Thoracic aorta (tissue), 2 donors: ENCODE results near the gene STEAP1B. TPM values are rescaled to one million over a fixed set of nuclear protein-coding genes. Genes with fewer than 3 reads are reported as not detected.

Experiments used
- ATAC-seq: fragments of 150-250 bp; one replicate; pipeline ENCODE4 v1.8.0; 2017; ENCODE audit warnings: low read depth; ENCODE audit not compliant: insufficient number of reproducible peaks, low FRiP score
- DNase-seq: peaks from one replicate; pipeline ENCODE4 v3.0.0-alpha.2; 2020; ENCODE audit warnings: low spot score
- H3K27ac ChIP-seq, 2 donors: fragments of 200-600 bp; sonication (generic); 1 replicate in 1 of 2; 2 replicates in 1 of 2; pipeline ENCODE4 v1.5.1; 2016; ENCODE audit warnings: mild to moderate bottlenecking in 2 of 2, moderate library complexity in 2 of 2
- H3K27me3 ChIP-seq: fragments of 200-600 bp; sonication (generic); replicated peaks from 2 replicates; pipeline ENCODE4 v1.6.0; 2016; ENCODE audit warnings: mild to moderate bottlenecking; ENCODE audit not compliant: insufficient read depth
- H3K36me3 ChIP-seq: fragments of 200-600 bp; sonication (generic); one replicate; pipeline ENCODE4 v1.5.1; 2016
- H3K4me1 ChIP-seq, 2 donors: fragments of 200-600 bp; sonication (generic); 1 replicate in 1 of 2; 2 replicates in 1 of 2; pipeline versions ENCODE4 v1.5.1 to v1.6.0; 2016; ENCODE audit warnings: low read depth in 2 of 2, mild to moderate bottlenecking in 1 of 2; ENCODE audit not compliant: control insufficient read depth in 1 of 2
- H3K4me3 ChIP-seq: fragments of 200-600 bp; sonication (generic); 2 replicates; pipeline ENCODE4 v1.5.1; 2016; ENCODE audit warnings: mild to moderate bottlenecking
- H3K9me3 ChIP-seq: fragments of 200-600 bp; sonication (generic); 2 replicates; pipeline ENCODE4 v1.5.1; 2016
- CTCF ChIP-seq: fragments of 200-600 bp; sonication (generic); IDR thresholded peaks from one replicate; pipeline ENCODE4 v1.5.1; 2019; ENCODE audit warnings: antibody characterized with exemption
- total RNA-seq, 2 donors: library from RNA; depleted of rRNA; stranded (reverse); fragments of >200 nt; gene quantifications; one replicate each; pipeline versions ENCODE4 v1.1.0 to v1.2.3, GENCODE V29; 2016

The STEAP1B gene
- total RNA-seq, 2 donors from 2014 or later = 1.1 TPM; not detected in 1

- H3K4me1 ChIP-seq = peaks cover 3 to 12% of the 10 kb centered on the region in 2 donors
- H3K27me3 ChIP-seq = no peaks in the 10 kb centered on the region
- no peak for ATAC-seq
These were observed 77.0 kb downstream of the STEAP1B start for GRCh38 chr7:22422831-22423615.

GRCh38 chr7:22420973-22421635 is 78.9 kb downstream of the STEAP1B start:
- ATAC-seq (no peak), DNase-seq (no peak)
- no peak for TF ChIP-seq CTCF
- H3K27me3 ChIP-seq = no peaks in the 10 kb centered on the region
- H3K4me1 ChIP-seq = peaks cover 3 to 12% of the 10 kb centered on the region in 2 donors
- no peaks in the 10 kb centered on the region for H3K36me3 ChIP-seq
- no peaks in the 10 kb centered on the region for H3K9me3 ChIP-seq
- H3K27ac ChIP-seq = no peak overlapping the region
- H3K4me3 ChIP-seq = no peak overlapping the region

More at GRCh38 chr7:22422831-22423615, 77.0 kb downstream of the STEAP1B start:
- no peaks in the 10 kb centered on the region for H3K9me3 ChIP-seq
- TF ChIP-seq CTCF = no peak
- no peak overlapping the region for H3K27ac ChIP-seq
- no peaks in the 10 kb centered on the region for H3K36me3 ChIP-seq
- no peak overlapping the region for H3K4me3 ChIP-seq
- no peak for DNase-seq

- Histone ChIP-seq H3K9me3 (no peaks in the 10 kb centered on the region), H3K4me3 (no peak overlapping the region), H3K36me3 (no peaks in the 10 kb centered on the region), H3K27me3 (no peaks in the 10 kb centered on the region), H3K27ac (no peak overlapping the region), H3K4me1 (peaks cover 0 to 2% of the 10 kb centered on the region in 2 donors)
- ATAC-seq (no peak), DNase-seq (no peak)
- TF ChIP-seq CTCF = no peak
These were observed 80.0 kb downstream of the STEAP1B start for GRCh38 chr7:22420008-22420407.

GRCh38 chr7:22419488-22419887 is 80.5 kb downstream of the STEAP1B start:
- ATAC-seq (no peak), DNase-seq (no peak)
- no peaks in the 10 kb centered on the region for H3K27me3 ChIP-seq
- no peak overlapping the region for H3K4me3 ChIP-seq
- no peak for TF ChIP-seq CTCF
- H3K4me1 ChIP-seq = no peaks in the 10 kb centered on the region
- no peaks in the 10 kb centered on the region for H3K36me3 ChIP-seq
- no peaks in the 10 kb centered on the region for H3K9me3 ChIP-seq
- H3K27ac ChIP-seq = no peak overlapping the region

- no peaks in the 10 kb centered on the region for H3K9me3 ChIP-seq
- H3K4me3 ChIP-seq = no peak overlapping the region
- DNase-seq (no peak), ATAC-seq (no peak)
- no peaks in the 10 kb centered on the region for H3K36me3 ChIP-seq
- no peaks in the 10 kb centered on the region for H3K4me1 ChIP-seq
- H3K27ac ChIP-seq = no peak overlapping the region
- H3K27me3 ChIP-seq = no peaks in the 10 kb centered on the region
- TF ChIP-seq CTCF = no peak
These were observed 81.5 kb downstream of the STEAP1B start for GRCh38 chr7:22418251-22419046.
